NB4 (cell line): ENCODE data around the gene MRI1.
"Not testable (repeated sequence)": the region's sequence is repeated elsewhere in the genome, so short reads cannot be mapped to it uniquely, and the experiment has no call there.

ENCODE experiments used
- MYC ChIP-seq: IDR thresholded peaks from 2 replicates; pipeline ENCODE4 v1.6.1; 2011; ENCODE audit warnings: low read depth, low read length
- POLR2A ChIP-seq: IDR thresholded peaks from 2 replicates; pipeline ENCODE4 v1.6.1; 2011; ENCODE audit warnings: mild to moderate bottlenecking; ENCODE audit not compliant: insufficient read length; ENCODE audit errors: extremely low read depth
- TF ChIP-seq, protein P1 (sequence below): IDR thresholded peaks from one replicate; pipeline ENCODE4 v1.5.1; 2012; ENCODE audit warnings: low read depth, low read length
- TF ChIP-seq, protein P2 (sequence below): IDR thresholded peaks from 2 replicates; pipeline ENCODE4 v1.6.1; 2011; ENCODE audit warnings: low read depth, low read length

DNA sequence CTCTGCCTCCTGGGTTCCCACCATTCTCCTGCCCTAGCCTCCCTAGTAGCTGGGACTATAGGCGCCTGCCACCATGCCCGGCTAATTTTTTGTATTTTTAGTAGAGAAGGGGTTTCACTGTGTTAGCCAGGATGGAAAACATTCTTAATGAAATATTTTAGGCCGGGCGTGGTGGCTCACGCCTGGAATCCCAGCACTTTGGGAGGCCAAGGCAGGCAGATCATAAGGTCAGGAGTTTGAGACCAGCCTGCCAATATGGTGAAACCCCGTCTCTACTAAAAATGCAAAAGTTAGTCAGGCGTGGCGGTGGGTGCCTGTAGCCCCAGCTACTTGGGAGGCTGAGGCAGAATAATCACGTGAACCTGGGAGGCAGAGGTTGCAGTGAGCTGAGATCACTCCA, 29.0 kb downstream of the MRI1 start:
- TF ChIP-seq, protein P1, sequence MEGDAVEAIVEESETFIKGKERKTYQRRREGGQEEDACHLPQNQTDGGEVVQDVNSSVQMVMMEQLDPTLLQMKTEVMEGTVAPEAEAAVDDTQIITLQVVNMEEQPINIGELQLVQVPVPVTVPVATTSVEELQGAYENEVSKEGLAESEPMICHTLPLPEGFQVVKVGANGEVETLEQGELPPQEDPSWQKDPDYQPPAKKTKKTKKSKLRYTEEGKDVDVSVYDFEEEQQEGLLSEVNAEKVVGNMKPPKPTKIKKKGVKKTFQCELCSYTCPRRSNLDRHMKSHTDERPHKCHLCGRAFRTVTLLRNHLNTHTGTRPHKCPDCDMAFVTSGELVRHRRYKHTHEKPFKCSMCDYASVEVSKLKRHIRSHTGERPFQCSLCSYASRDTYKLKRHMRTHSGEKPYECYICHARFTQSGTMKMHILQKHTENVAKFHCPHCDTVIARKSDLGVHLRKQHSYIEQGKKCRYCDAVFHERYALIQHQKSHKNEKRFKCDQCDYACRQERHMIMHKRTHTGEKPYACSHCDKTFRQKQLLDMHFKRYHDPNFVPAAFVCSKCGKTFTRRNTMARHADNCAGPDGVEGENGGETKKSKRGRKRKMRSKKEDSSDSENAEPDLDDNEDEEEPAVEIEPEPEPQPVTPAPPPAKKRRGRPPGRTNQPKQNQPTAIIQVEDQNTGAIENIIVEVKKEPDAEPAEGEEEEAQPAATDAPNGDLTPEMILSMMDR, result not testable (repeated sequence)
- TF ChIP-seq MYC, POLR2A: not testable (repeated sequence)
- TF ChIP-seq, protein P2, sequence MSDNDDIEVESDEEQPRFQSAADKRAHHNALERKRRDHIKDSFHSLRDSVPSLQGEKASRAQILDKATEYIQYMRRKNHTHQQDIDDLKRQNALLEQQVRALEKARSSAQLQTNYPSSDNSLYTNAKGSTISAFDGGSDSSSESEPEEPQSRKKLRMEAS, result not testable (repeated sequence)
